Activated CD4-positive, alpha-beta T cell treated with anti-CD3 and anti-CD28 coated beads for 48 hours (primary cell): ENCODE results near the gene BOD1.

ENCODE experiments used
- DNase-seq: peaks from one replicate; pipeline ENCODE4 v3.0.0-alpha.2; 2020

The BOD1 gene

GRCh38 chr5:173616577-173617118, at the start of gene BOD1:
TSS of gene BOD1 (minus strand) at chr5:173616650. CDS start at chr5:173616436, 214 bp downstream.
- DNase-seq: peak; percentile 96

GRCh38 chr5:173665326-173665725, 48.9 kb upstream of the BOD1 start:
- DNase-seq: no peak

DNA sequence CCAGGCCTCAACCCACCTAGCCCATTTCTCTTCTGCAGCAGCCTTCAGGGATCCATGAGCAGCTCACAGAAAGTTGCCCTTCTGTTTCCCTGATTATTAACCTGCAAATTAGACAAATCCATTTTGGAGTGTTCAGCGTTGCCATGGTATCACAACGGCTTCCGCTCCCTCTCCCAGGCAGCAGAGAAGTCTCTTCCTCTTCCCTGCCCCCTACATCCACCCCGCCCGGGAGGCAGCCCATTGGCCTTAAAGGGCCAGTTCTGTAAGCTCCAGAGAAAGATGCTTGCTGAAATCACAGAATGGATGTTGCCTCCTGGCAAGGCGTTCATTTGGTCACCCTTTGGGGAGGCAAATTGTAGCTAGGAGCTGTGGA, 47.7 kb upstream of the BOD1 start:
- DNase-seq: no peak

DNA sequence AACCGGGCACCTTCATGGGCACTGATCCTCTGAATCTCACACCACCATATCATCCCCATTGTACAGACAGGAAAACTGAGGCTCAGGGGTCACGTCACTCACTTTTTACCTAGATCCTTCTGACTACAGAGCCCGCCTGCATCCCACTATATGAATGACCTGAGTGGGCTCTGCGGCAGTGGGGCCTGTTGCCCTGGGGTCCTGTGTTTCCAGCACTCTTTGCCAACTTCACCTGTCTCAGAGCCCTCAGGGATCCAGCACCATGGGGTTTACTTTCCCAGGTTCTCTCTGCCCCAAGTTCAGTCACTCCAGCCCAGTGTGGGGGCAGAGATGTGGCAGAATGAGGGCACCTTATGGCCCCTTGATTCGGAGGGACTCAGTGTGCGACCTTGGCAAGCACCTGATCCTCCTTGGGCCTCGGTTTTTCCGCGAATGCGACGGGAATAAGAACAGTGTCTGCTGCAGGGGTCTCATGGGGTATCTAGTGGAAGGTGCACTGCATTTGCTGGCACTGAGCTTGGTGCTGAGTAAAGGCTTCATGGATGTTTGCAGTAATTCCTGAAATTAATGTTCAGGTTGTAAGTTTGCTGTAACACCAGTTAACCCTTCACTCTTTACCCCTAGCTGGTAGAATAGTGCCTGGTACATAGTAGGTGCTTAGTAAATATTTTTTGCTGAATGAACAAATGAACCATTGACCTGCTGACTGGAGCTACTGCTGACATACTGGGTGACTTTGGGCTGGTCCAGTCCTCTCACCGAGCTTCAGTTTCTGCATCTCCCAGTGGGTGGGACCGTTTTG, 47.1 kb upstream of the BOD1 start:
- no peak for DNase-seq

DNA sequence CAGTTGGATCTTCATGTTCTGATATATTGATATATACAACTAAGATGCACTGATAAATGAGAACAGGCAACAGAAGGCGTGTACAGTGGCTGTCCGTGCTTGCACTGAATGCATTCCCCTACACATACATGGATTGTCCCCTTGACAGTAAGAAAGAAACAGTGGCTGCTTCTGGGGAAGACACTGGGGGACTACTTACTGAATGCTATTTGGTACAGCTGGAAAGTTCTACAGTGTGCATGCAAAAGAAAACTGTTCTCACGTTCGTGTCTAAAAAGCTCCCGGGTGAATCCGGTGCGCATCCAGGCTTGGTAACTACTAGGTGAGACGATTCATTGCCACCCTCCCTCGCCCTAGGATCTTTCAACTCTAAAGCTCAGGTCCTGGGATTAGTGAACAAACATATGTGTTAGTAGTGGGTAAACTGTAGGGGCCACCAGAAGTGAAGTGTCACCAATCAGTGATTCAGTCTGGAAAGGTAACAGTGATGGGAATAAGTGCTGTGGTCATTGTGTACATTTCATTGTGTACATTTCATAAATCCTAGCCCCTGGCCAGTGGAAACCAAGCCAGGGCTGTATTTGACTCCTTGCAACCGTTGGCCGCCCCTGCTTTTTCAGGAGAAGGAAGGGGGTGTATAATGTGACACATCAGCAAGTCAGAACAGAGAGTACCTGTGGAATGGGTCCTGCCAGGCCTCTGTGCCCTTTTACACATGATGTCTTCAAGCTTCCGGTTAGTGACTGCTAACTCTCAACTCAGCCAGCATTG, 46.3 kb upstream of the BOD1 start:
- DNase-seq: no peak

GRCh38 chr5:173660481-173661280, 44.2 kb upstream of the BOD1 start:
- DNase-seq: no peak

DNA sequence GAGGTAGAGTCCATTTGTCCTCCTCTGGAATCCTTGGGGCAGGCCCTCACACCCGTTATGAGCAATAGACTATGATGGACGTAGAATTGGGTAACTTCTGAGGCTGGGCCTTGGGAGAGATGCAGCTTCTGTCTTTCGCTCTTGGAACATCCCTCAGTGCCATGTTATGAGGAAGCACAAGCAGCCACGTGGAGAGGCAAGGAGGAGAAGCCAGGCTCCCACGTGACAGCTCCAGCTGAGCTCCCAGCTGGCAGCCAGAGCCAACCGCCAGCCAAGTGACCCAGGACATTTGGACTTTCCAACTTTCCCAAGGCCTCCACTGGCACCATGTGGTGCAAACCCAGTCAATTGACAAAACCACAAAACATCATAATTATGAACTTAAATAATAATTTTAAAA, 43.0 kb upstream of the BOD1 start:
- no peak for DNase-seq

DNA sequence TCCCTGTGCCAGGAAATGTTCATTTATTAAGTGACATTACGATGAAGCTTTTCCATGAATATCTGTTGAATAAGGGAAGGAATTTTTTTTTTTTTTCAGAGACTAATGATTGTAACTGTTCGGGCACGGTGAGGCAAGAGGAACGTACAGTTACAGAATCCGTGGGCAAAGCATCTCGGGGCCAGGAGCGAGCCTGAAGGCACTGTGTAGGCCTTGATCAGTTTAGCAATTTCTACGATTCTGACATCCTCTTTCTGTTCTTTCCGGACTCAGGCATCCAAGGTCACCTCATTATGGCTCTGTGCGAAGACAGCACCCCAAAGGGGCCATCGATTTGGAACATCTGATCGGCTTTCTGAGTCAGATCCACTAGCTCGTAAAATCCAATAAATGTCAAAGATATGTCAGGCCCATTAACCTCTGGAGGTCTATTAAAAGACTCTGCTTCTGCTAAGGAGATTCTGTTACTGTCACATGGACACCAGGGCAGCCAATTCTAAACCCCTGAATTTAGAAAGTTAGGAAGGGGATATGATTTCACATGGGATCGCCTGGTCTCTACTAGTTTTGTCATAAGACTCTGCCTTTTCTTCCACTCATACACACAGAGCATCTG, 41.4 kb upstream of the BOD1 start:
- DNase-seq: no peak

DNA sequence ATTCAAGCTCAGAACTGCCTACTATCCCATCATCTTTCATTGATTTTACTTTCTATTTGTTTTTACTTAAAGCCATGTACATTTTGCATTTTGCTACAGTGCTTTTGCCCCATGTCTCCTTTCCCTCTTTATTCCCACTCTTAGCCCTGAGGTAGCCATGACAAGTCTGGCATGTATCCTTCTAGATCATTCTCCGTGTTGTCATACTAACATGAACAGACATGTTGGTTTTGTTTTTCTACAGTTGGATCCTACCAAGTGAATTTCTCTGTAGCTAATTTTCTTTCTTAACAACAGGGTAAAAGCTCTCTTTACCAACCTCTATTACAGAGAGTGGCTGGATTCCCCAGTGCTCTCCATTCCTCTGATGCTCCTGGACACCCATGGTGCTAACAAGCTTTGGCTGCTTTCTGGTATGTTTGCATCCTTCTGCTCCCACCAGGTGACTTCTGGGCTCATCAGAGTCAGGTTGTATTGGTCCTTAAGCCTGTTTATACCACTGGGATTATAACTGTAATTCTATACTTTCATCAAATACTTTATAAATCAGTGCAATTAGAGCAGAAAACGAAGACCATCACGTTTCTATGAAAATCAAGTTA, 38.8 kb upstream of the BOD1 start:
- DNase-seq: no peak

DNA sequence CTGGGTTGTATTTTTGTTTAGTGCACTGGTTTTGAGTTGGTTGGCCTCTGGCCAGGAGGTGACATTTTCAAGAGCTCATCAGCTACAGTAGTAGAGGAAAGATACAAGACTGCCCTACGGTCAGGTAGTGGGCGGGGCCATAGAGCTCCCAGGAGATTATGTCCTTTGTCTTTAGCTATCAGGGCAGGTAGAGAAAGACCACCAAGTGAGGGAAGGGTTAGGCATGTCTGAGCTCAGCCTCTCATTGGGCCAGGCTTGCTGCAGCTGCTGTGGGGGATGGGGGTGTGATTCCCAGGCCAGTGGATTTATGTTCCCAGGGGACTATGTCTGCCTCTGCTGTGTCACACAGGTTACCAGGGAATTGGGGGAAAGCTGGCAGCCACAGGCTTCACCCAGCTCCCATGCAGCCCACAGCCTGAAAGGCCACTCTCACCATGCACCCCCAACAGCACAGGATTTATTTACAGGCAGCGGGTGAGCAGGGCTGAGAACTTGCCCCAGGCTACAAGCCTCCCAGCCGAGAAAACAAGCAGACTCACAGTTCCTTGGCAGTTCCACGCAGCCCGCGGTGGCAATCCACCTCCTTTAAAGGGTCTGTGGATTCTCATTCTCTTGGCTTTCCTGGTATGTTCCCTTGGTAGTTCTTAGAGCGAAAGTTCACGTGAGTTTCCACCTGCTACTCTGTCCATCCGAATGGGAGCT, 37.5 kb upstream of the BOD1 start:
- no peak for DNase-seq

DNA sequence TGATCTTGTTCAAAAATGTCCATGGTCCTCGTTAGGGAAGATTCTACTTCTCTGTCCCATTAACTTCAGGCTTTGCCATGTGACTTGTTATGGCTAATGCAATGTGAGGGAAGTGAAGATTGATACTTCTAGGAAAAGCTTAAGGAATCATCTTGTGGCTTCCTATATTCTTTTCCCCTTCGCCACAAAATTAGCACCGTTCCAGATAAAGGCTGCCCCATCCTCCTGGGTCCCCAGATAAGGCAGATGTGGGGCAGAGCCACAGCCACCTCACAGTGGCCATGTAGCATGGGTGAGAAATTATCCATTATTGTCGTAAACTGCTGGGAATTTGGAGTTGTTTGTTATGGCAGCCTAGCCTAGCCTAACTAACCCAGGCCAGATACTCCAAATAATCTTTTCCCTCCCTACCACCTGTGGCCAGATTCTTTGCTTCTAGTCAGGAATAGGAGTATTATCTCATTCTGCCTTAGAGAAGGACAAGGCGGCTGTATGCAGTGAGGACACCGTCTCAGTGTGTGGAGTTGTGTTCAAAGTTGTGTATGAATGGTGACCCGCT, 31.9 kb upstream of the BOD1 start:
- no peak for DNase-seq

GRCh38 chr5:173646692-173647091, 30.2 kb upstream of the BOD1 start:
- DNase-seq: no peak

GRCh38 chr5:173645890-173646574, 29.6 kb upstream of the BOD1 start:
- DNase-seq: no peak

GRCh38 chr5:173645437-173645807, 29.0 kb upstream of the BOD1 start:
- DNase-seq: no peak

DNA sequence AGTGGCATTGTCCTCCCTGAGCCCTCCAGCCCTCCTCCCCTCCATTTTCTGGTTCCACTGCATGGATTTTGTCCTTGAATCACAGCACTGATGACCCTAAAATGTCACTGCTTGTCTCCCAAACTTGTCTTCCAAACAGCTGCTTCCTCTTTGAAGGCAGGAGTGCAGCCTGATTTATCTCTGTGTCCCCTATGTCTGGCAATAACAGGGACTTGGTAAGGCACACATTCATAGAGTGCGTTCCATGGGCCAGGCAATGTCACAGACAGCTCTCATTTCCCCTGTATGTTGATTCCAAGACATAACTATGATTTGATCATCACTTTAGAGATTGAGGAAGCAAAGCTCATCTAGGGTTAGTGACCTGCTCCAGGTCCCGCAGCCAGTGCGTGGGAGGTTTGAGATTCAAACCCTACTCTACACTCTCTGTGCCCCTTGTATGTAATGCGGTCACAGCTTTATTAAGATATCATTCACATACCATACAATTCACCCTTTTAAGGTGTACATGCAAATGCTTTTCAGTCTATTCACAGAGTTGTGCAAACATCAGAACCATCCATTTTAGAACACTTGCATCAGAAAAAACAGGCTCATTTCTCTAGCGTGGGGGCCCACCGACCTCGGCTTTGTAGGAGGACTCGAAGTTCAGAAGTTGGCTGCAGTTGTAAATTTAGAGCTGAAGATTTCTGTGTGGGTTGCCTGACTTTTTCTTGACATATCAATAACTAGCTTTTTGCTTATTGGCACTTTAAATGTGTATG, 28.4 kb upstream of the BOD1 start:
- no peak for DNase-seq

- DNase-seq: no peak
Observed at GRCh38 chr5:173643964-173644363, 27.5 kb upstream of the BOD1 start.

GRCh38 chr5:173642895-173643481, 26.5 kb upstream of the BOD1 start:
- no peak for DNase-seq

DNA sequence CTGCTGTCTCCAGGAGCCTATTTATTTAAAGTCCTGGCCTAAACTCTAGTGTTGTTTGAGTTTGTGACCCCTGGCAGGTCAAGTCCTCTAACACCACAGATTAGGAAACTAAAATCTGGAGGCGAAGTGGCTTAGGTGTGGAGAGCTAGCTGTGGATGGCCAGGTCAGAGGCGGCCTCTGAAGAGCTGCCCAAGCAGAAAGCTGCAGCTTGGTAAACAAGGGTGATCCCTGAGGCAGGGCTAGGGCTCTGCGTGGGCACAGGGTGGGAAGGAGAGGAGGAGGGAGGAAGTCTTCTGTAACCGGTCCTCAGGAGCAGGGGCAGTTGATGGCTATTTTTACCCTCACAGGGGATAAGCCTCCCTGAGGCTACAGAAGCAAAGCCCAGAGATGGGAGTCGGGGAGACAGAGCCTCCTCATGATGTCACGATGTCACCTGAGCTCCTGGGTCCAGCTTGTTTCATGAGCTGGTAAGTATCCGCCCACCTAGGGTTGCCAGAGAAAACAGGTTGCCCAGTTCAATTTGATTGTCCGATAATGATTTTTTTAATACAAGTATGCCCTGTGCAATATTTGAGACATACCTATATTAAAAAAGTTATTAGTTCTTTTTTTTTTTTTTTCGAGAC, 25.9 kb upstream of the BOD1 start:
- no peak for DNase-seq

DNA sequence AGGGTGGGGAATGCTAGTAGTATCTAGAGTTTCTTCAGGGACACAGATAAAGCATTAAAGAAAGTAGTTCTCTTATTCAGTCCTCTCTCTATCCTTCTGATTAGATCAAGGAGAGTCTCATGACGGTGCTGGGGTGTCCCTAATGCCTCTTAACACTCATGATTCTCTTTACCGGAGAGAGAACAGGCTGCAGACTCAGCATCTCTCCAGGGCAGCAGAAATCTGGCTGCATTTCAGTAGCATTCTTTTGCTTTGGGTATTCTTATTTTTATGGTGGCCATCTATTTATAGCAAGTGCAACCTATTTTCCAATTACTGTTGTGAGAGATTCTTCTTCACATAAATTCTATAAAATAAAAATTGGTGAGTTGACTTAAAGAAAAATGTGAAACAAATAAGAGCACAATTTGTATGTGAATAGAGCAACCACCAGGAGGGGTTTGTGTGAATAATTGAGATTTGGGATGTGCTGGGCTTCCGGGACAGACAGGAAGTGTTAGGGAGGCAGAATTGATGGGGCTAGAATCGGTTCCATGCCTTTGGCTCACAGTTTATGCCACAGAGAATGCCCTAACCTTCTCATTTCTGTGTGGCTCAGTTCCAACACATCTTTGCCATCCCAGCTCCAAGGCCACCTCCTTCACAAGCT, 23.8 kb upstream of the BOD1 start:
- DNase-seq: no peak
